H1 (cell line): ENCODE data around the gene CRTAC1. TPM values are rescaled to one million over a fixed set of nuclear protein-coding genes. Genes with fewer than 3 reads are reported as not detected.

Experiments used
- CTCF ChIA-PET: fragments of 300-600 bp; sonication (Branson Sonifier 250); formaldehyde crosslinking; loops from one replicate; lab custom pipeline; 2021; ENCODE audit not compliant: partially characterized antibody; lab: Charles Lee
- POLR2A ChIA-PET: fragments of 300-600 bp; sonication (Branson Sonifier 250); formaldehyde crosslinking; loops from one replicate; lab custom pipeline; 2021; ENCODE audit warnings: inconsistent platforms; ENCODE audit not compliant: partially characterized antibody; lab: Charles Lee
- DNase-seq, 2 experiments: peaks; one replicate each; pipeline versions ENCODE4 v3.0.0 to v3.0.0-alpha.2; 2010 to 2022; ENCODE audit warnings: low spot score in 2 of 2, low read depth in 1 of 2, mixed read lengths in 1 of 2
- FAIRE-seq: peaks from 2 replicates; lab custom pipeline; 2011; peaks lifted over from hg19 to GRCh38; lab: Jason Lieb, UNC
- H2AFZ ChIP-seq: 2 replicates; pipeline ENCODE4 v1.8.1; 2012; ENCODE audit warnings: low read length, inconsistent platforms
- H2AK5ac ChIP-seq: 2 replicates; pipeline ENCODE4 v1.6.1; 2013; ENCODE audit warnings: low read depth, low read length
- H2BK120ac ChIP-seq: replicated peaks from 2 replicates; pipeline ENCODE3; 2013; ENCODE audit warnings: low read depth, low read length, inconsistent platforms
- H2BK12ac ChIP-seq: 2 replicates; pipeline ENCODE4 v1.6.1; 2013; ENCODE audit warnings: low read depth, low read length
- H2BK15ac ChIP-seq: 2 replicates; pipeline ENCODE4 v1.6.1; 2013; ENCODE audit warnings: low read length
- H2BK20ac ChIP-seq: 2 replicates; pipeline ENCODE4 v1.6.1; 2013; ENCODE audit warnings: low read length
- H2BK5ac ChIP-seq: 2 replicates; pipeline ENCODE4 v1.6.1; 2013; ENCODE audit warnings: low read depth, low read length
- H3K14ac ChIP-seq: 2 replicates; pipeline ENCODE4 v1.6.1; 2013; ENCODE audit warnings: inconsistent platforms; ENCODE audit not compliant: insufficient read length
- H3K18ac ChIP-seq: 2 replicates; pipeline ENCODE4 v1.6.1; 2013; ENCODE audit warnings: low read length; ENCODE audit errors: extremely low read depth
- H3K23ac ChIP-seq: 2 replicates; pipeline ENCODE4 v1.6.1; 2013; ENCODE audit warnings: inconsistent platforms; ENCODE audit not compliant: insufficient read length
- H3K23me2 ChIP-seq: 2 replicates; pipeline ENCODE4 v1.6.1; 2013; ENCODE audit warnings: low read depth, low read length
- H3K27ac ChIP-seq: 2 replicates; pipeline ENCODE4 v1.6.1; 2011; ENCODE audit warnings: low read depth, low read length, inconsistent platforms
- H3K27me3 ChIP-seq, 4 experiments: replicated peaks in 1 of 4; 1 replicate in 1 of 4; 2 replicates in 3 of 4; pipeline versions ENCODE4 v1.6.1 to v1.8.1; 2011 to 2013; ENCODE audit warnings: low read length in 3 of 4, mild to moderate bottlenecking in 3 of 4, inconsistent platforms in 2 of 4, mixed read lengths in 2 of 4, moderate library complexity in 1 of 4; ENCODE audit not compliant: control insufficient read depth in 3 of 4, insufficient read depth in 3 of 4; ENCODE audit errors: extremely low read depth in 1 of 4
- H3K36me3 ChIP-seq, 4 experiments: 2 replicates each; pipeline versions ENCODE4 v1.6.1 to v1.8.1; 2011 to 2013; ENCODE audit warnings: mild to moderate bottlenecking in 4 of 4, low read length in 3 of 4, moderate library complexity in 2 of 4, control low read depth in 1 of 4, inconsistent platforms in 1 of 4; ENCODE audit not compliant: insufficient read depth in 4 of 4, control insufficient read depth in 2 of 4
- H3K4ac ChIP-seq: replicated peaks from 2 replicates; pipeline ENCODE3; 2013; ENCODE audit warnings: low read length, low read depth, mixed read lengths, inconsistent platforms; ENCODE audit not compliant: insufficient read length
- H3K4me1 ChIP-seq, 4 experiments: replicated peaks in 1 of 4; 1 replicate in 1 of 4; 2 replicates in 3 of 4; pipeline versions ENCODE4 v1.6.1 to v1.8.1; 2011 to 2013; ENCODE audit warnings: low read length in 3 of 4, inconsistent platforms in 2 of 4, mixed read lengths in 1 of 4; ENCODE audit not compliant: insufficient read depth in 4 of 4, control insufficient read depth in 3 of 4
- H3K4me2 ChIP-seq, 2 experiments: 2 replicates each; pipeline versions ENCODE4 v1.6.1 to v1.8.1; 2011 to 2013; ENCODE audit warnings: low read depth in 2 of 2, low read length in 2 of 2, control low read depth in 1 of 2, inconsistent platforms in 1 of 2, mild to moderate bottlenecking in 1 of 2; ENCODE audit not compliant: insufficient read depth in 1 of 2
- H3K4me3 ChIP-seq, 4 experiments: fragments of 200-600, 300-600 bp in 1 of 4; sonication (generic), shearing (Covaris generic), sonication (Bioruptor Twin) in 1 of 4; 2 replicates each; pipeline versions ENCODE4 v1.5.1 to v1.8.1; 2011 to 2016; ENCODE audit warnings: low read length in 4 of 4, low read depth in 3 of 4, control low read depth in 2 of 4, inconsistent platforms in 2 of 4, mild to moderate bottlenecking in 2 of 4, mixed read lengths in 1 of 4, moderate library complexity in 1 of 4; ENCODE audit not compliant: insufficient read depth in 2 of 4; ENCODE audit errors: extremely low read depth in 1 of 4
- H3K56ac ChIP-seq: replicated peaks from 2 replicates; pipeline ENCODE3; 2013; ENCODE audit warnings: low read depth, mild to moderate bottlenecking, mixed read lengths, low read length, inconsistent platforms; ENCODE audit not compliant: insufficient read length
- H3K79me1 ChIP-seq: 2 replicates; pipeline ENCODE4 v1.6.1; 2013; ENCODE audit warnings: low read depth, low read length, control low read depth
- H3K79me2 ChIP-seq, 2 experiments: 2 replicates each; pipeline versions ENCODE4 v1.6.1 to v1.8.1; 2012 to 2013; ENCODE audit warnings: low read length in 2 of 2, mild to moderate bottlenecking in 2 of 2, inconsistent platforms in 1 of 2; ENCODE audit not compliant: insufficient read depth in 2 of 2, control insufficient read depth in 1 of 2
- H3K9ac ChIP-seq, 4 experiments: replicated peaks in 1 of 4; 1 replicate in 1 of 4; 2 replicates in 3 of 4; pipeline versions ENCODE4 v1.6.1 to v1.8.1; 2011 to 2013; ENCODE audit warnings: low read depth in 3 of 4, low read length in 3 of 4, control low read depth in 2 of 4, mild to moderate bottlenecking in 2 of 4, moderate library complexity in 2 of 4, inconsistent platforms in 1 of 4; ENCODE audit errors: extremely low read depth in 1 of 4
- H3K9me3 ChIP-seq, 2 experiments: 2 replicates each; pipeline versions ENCODE4 v1.6.1 to v1.8.1; 2012 to 2013; ENCODE audit warnings: mild to moderate bottlenecking in 2 of 2, moderate library complexity in 2 of 2, control low read depth in 1 of 2, inconsistent platforms in 1 of 2, low read depth in 1 of 2, low read length in 1 of 2, mixed read lengths in 1 of 2; ENCODE audit not compliant: insufficient read depth in 2 of 2
- H4K20me1 ChIP-seq, 2 experiments: replicated peaks in 1 of 2; 2 replicates each; pipeline versions ENCODE3 to v1.8.1; 2011 to 2013; ENCODE audit warnings: inconsistent platforms in 2 of 2, low read length in 2 of 2, mild to moderate bottlenecking in 1 of 2; ENCODE audit not compliant: insufficient read depth in 2 of 2, control insufficient read depth in 1 of 2
- H4K5ac ChIP-seq: 2 replicates; pipeline ENCODE4 v1.6.1; 2013; ENCODE audit warnings: low read length, low read depth, mixed read lengths, inconsistent platforms; ENCODE audit not compliant: insufficient read length
- H4K8ac ChIP-seq: 2 replicates; pipeline ENCODE4 v1.8.0; 2013; ENCODE audit warnings: mild to moderate bottlenecking, moderate library complexity, low read length, inconsistent platforms; ENCODE audit not compliant: insufficient read depth; ENCODE audit errors: extremely low read depth
- H4K91ac ChIP-seq: replicated peaks from 2 replicates; pipeline ENCODE3; 2013; ENCODE audit warnings: low read length, mixed read lengths, inconsistent platforms; ENCODE audit not compliant: insufficient read length
- CBX8 ChIP-seq: fragments of 300-800, 300-1000 bp; sonication (generic); IDR thresholded peaks from 2 replicates; pipeline ENCODE4 v1.7.1; 2016; ENCODE audit warnings: low read depth, low read length, borderline replicate concordance
- E2F6 ChIP-seq: IDR thresholded peaks from 2 replicates; pipeline ENCODE4 v1.6.1; 2012; ENCODE audit warnings: inconsistent platforms
- JUN ChIP-seq: IDR thresholded peaks from 2 replicates; pipeline ENCODE4 v1.6.1; 2011; ENCODE audit warnings: low read depth, mild to moderate bottlenecking, improper control_type of control experiment, low read length
- JUND ChIP-seq: IDR thresholded peaks from 2 replicates; pipeline ENCODE4 v1.6.1; 2011; ENCODE audit warnings: mild to moderate bottlenecking, improper control_type of control experiment, low read length
- NANOG ChIP-seq: IDR thresholded peaks from 2 replicates; pipeline ENCODE4 v1.6.1; 2011; ENCODE audit warnings: low read length, low read depth, mild to moderate bottlenecking, inconsistent platforms; ENCODE audit not compliant: insufficient read depth, poor library complexity, severe bottlenecking
- RAD21 ChIP-seq, 2 experiments: IDR thresholded peaks in 1 of 2; conservative IDR thresholded peaks in 1 of 2; 2 replicates each; pipeline ENCODE4 v1.6.1; 2011; ENCODE audit warnings: low read depth in 2 of 2, low read length in 2 of 2, improper control_type of control experiment in 1 of 2, inconsistent platforms in 1 of 2, mild to moderate bottlenecking in 1 of 2, moderate library complexity in 1 of 2
- SAP30 ChIP-seq: fragments of 300-600 bp; sonication (generic); IDR thresholded peaks from 2 replicates; pipeline ENCODE4 v1.7.1; 2012; ENCODE audit warnings: low read length, moderate library complexity, mild to moderate bottlenecking, inconsistent platforms; ENCODE audit not compliant: insufficient read depth, insufficient replicate concordance
- SIX5 ChIP-seq: IDR thresholded peaks from 2 replicates; pipeline ENCODE4 v1.6.1; 2011; ENCODE audit warnings: mild to moderate bottlenecking, low read depth, low read length
- whole genome bisulfite sequencing, 2 experiments: shearing (Covaris generic) in 1 of 2; methylation state at CpG; one replicate each; pipeline versions ENCODE4 v1.1.6 to v1.1.7; 2013 to 2015; ENCODE audit warnings: low lambda C conversion rate in 2 of 2, mixed read lengths in 2 of 2, inconsistent platforms in 1 of 2, low coverage in 1 of 2, missing lambda C conversion rate in 1 of 2; ENCODE audit not compliant: insufficient replicate concordance in 2 of 2, insufficient coverage in 1 of 2, insufficient read length in 1 of 2; ENCODE audit errors: extremely low coverage in 1 of 2, missing lambda C conversion rate in 1 of 2; 5-methylcytosine and 5-hydroxymethylcytosine counted together
- polyA plus RNA-seq, 7 experiments: library from polyadenylated mRNA; depleted of rRNA in 3 of 7; stranded (reverse) in 5 of 7; unstranded in 2 of 7; fragments of >200 nt in 5 of 7; fragments of 200-250 nt in 2 of 7; gene quantifications; 1 replicate in 5 of 7; 2 replicates in 1 of 7; 4 replicates in 1 of 7; pipeline versions ENCODE4 v1.2.1 to v1.2.3, GENCODE V29; 2011 to 2013; ENCODE audit warnings: missing spikeins in 2 of 7, mixed read lengths in 2 of 7
- total RNA-seq: library from RNA; stranded (reverse); fragmentation: NEBNext Ultra II Directional; extraction: Animal tissue kit (Norgen Biotek cat#: 25700); gene quantifications from 2 replicates; pipeline ENCODE4 v1.2.1, GENCODE V29; 2021
- TF ChIP-seq, protein P1 (sequence below): IDR thresholded peaks from 2 replicates; pipeline ENCODE4 v1.6.1; 2012; ENCODE audit warnings: low read length, inconsistent platforms

The CRTAC1 gene
- total and polyA plus RNA-seq, 2 of the 8 experiments (the other 6 are each of a cell fraction or from before 2014, with no cell fraction given) = 0.91 to 1.2 TPM

DNA sequence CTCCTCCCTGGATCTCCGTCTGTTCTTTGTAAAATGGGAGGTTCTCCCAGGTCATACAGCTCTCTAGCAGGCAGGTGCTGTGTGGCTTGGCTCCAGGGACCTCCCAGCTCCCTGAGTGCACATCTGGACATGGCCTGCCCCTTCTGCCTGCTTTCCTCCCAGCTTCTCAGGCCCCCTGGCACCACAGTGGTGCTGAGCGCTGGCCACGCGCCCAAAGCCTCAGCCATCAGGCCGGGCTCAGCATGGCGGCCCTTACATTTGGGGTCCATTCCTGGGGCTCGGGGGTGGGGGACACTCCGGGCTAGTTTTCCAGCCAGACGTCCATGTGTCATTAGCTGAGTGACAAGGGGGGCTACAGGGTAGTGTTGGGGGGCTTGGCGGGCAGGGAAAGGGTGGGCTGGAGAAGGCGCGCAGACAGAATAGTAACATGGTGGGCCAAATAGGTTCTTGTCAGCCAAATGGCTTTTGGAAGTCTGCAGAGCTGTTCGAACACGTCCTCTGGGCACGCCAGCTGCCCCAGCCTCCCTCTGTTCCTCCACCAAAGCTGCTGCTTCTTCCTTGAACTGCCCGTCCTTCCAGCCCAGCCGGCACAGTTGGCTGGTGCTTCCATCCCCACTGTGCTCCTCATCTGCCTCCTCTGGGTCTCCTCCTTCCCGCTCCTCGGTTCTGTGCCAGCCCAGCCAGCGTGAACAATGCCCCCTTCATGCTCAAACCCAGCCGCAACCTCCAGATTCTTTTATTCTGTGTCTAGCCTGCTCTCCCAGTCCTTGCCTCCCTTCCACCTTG is 114.9 kb downstream of the CRTAC1 start:
- ChIA-PET POLR2A (no interaction called here), CTCF (interaction anchor here (0.5 to 10.6 kb wide), 35 partner anchors 8 to 1698 kb away, joined by 3 to 246 read pairs (median 5); partner anchors contain the start of gene CRTAC1)
- H3K23me2 ChIP-seq = no peaks in the 10 kb centered on the region
- H3K4me2 ChIP-seq = no peak overlapping the region
- FAIRE-seq (no peak), DNase-seq (no peak)
- H4K20me1 ChIP-seq = no peaks in the 10 kb centered on the region
- no peak overlapping the region for H3K4ac ChIP-seq
- no peak overlapping the region for H4K5ac ChIP-seq
- no peaks in the 10 kb centered on the region for H3K36me3 ChIP-seq
- no peak overlapping the region for H2BK20ac ChIP-seq
- H3K79me1 ChIP-seq = no peaks in the 10 kb centered on the region
- H3K56ac ChIP-seq = no peak overlapping the region
- H4K8ac ChIP-seq = no peak overlapping the region
- H3K14ac ChIP-seq = no peak overlapping the region
- no peaks in the 10 kb centered on the region for H3K9me3 ChIP-seq
- H3K27me3 ChIP-seq = peaks cover 0 to 6% (median 1%) of the 10 kb centered on the region in 4 experiments; a peak in 3 of 7 replicates
- 0 out of 2 replicates have a peak overlapping the region, but pooled peaks have one; percentile 31 for H2BK12ac ChIP-seq
- no peak overlapping the region for H2BK5ac ChIP-seq
- H3K4me3 ChIP-seq = no peak overlapping the region
- H2BK120ac ChIP-seq = no peak overlapping the region
- no peaks in the 10 kb centered on the region for H3K79me2 ChIP-seq
- no peak overlapping the region for H4K91ac ChIP-seq
- 91% methylated on average over 19 of the region's 21 CpGs; no CpG with 5 or more reads in 1 of the 2 experiments for WGBS, 2 experiments
- H2AFZ ChIP-seq = no peak overlapping the region
- H3K23ac ChIP-seq = no peak overlapping the region
- H3K27ac ChIP-seq = no peak overlapping the region
- H3K9ac ChIP-seq = no peak overlapping the region
- no peak overlapping the region for H2AK5ac ChIP-seq
- H3K4me1 ChIP-seq = peaks cover 0 to 6% (median 1%) of the 10 kb centered on the region in 4 experiments; a peak in 2 of 7 replicates
- no peak overlapping the region for H3K18ac ChIP-seq
- H2BK15ac ChIP-seq = no peak overlapping the region
- TF ChIP-seq NANOG = no peak
- no peak for TF ChIP-seq SAP30
- TF ChIP-seq JUND = no peak
- TF ChIP-seq, protein P1, sequence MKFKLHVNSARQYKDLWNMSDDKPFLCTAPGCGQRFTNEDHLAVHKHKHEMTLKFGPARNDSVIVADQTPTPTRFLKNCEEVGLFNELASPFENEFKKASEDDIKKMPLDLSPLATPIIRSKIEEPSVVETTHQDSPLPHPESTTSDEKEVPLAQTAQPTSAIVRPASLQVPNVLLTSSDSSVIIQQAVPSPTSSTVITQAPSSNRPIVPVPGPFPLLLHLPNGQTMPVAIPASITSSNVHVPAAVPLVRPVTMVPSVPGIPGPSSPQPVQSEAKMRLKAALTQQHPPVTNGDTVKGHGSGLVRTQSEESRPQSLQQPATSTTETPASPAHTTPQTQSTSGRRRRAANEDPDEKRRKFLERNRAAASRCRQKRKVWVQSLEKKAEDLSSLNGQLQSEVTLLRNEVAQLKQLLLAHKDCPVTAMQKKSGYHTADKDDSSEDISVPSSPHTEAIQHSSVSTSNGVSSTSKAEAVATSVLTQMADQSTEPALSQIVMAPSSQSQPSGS = no peak
- no peak for TF ChIP-seq E2F6
- TF ChIP-seq JUN = no peak
- no peak for TF ChIP-seq RAD21 (IDR thresholded peaks at IDR 0.05 in 1 of 2, conservative IDR thresholded peaks at IDR 0.05 in 1 of 2; ENCODE audit: low read depth in 2 of 2, low read length in 2 of 2)
- no peak for TF ChIP-seq CBX8
- TF ChIP-seq SIX5 = no peak
